ENCODE data around the gene TDRD7.

- no peak for TF ChIP-seq CTCF (IDR thresholded peaks at IDR 0.05)
- no peak for TF ChIP-seq POLR2A (IDR thresholded peaks at IDR 0.05)
Observed at GRCh38 chr9:97527626-97528528, 116.0 kb downstream of the TDRD7 start.
